GM12892 (cell line): ENCODE results near the gene KLK4.
A peak's percentile ranks its signal among the peaks of the same experiment; 100 is the strongest.

Source experiments
- DNase-seq: peaks from one replicate; pipeline ENCODE4 v3.0.0; 2011; ENCODE audit not compliant: insufficient read length
- FAIRE-seq: peaks from 2 replicates; lab custom pipeline; 2011; peaks lifted over from hg19 to GRCh38; lab: Jason Lieb, UNC
- POLR2A ChIP-seq: IDR thresholded peaks from 2 replicates; pipeline ENCODE4 v1.6.1; 2011; ENCODE audit warnings: low read depth, low read length, control low read depth
- POLR2AphosphoS5 ChIP-seq: IDR thresholded peaks from 2 replicates; pipeline ENCODE4 v1.6.1; 2011; ENCODE audit warnings: low read depth, low read length, control low read depth
- TAF1 ChIP-seq: IDR thresholded peaks from 2 replicates; pipeline ENCODE4 v1.6.1; 2011; ENCODE audit warnings: low read depth, mild to moderate bottlenecking, control low read depth, low read length, borderline replicate concordance

The KLK4 gene

GRCh38 chr19:50894478-50895356 lies 16.5 kb downstream of the KLK4 start:
- FAIRE-seq (no peak), DNase-seq (no peak)
- TF ChIP-seq POLR2A = no peak
- no peak for TF ChIP-seq TAF1
- no peak for TF ChIP-seq POLR2AphosphoS5

- TF ChIP-seq TAF1 = no peak
- TF ChIP-seq POLR2AphosphoS5 = no peak
- TF ChIP-seq POLR2A = no peak
- DNase-seq = no peak
- FAIRE-seq = peak; percentile 40
Observed at GRCh38 chr19:50893047-50893736, 18.0 kb downstream of the KLK4 start.

- DNase-seq (no peak), FAIRE-seq (peak; percentile 79)
- TF ChIP-seq POLR2AphosphoS5 = no peak
- TF ChIP-seq TAF1 = no peak
- no peak for TF ChIP-seq POLR2A
Observed at GRCh38 chr19:50891253-50891625, 20.0 kb downstream of the KLK4 start.

- DNase-seq = no peak
- TF ChIP-seq POLR2A (no peak), TAF1 (no peak), POLR2AphosphoS5 (no peak)
- FAIRE-seq = peak; percentile 71
Observed at GRCh38 chr19:50890422-50891252, 20.6 kb downstream of the KLK4 start.

GRCh38 chr19:50889638-50890037 lies 21.6 kb downstream of the KLK4 start:
- DNase-seq = no peak
- FAIRE-seq = no peak
- TF ChIP-seq POLR2AphosphoS5 = no peak
- no peak for TF ChIP-seq POLR2A
- TF ChIP-seq TAF1 = no peak

- FAIRE-seq (no peak), DNase-seq (no peak)
- no peak for TF ChIP-seq TAF1
- TF ChIP-seq POLR2A = no peak
- no peak for TF ChIP-seq POLR2AphosphoS5
Observed at GRCh38 chr19:50882188-50882587, 29.0 kb downstream of the KLK4 start.

GRCh38 chr19:50880241-50880640 lies 31.0 kb downstream of the KLK4 start:
- no peak for DNase-seq
- TF ChIP-seq POLR2A (no peak), TAF1 (no peak), POLR2AphosphoS5 (no peak)
- FAIRE-seq = no peak

GRCh38 chr19:50878851-50879250 lies 32.3 kb downstream of the KLK4 start:
- no peak for TF ChIP-seq POLR2A
- no peak for TF ChIP-seq POLR2AphosphoS5
- no peak for TF ChIP-seq TAF1
- DNase-seq (no peak), FAIRE-seq (no peak)

- TF ChIP-seq POLR2A (no peak), POLR2AphosphoS5 (no peak), TAF1 (no peak)
- DNase-seq (no peak), FAIRE-seq (no peak)
Observed at GRCh38 chr19:50877338-50877737, 33.9 kb downstream of the KLK4 start.

- DNase-seq (no peak), FAIRE-seq (no peak)
- TF ChIP-seq TAF1 (no peak), POLR2A (no peak), POLR2AphosphoS5 (no peak)
Observed at GRCh38 chr19:50876456-50876855, 34.7 kb downstream of the KLK4 start.

GRCh38 chr19:50875795-50876422 lies 35.3 kb downstream of the KLK4 start:
- DNase-seq (peak; percentile 34), FAIRE-seq (peak; percentile 69)
- TF ChIP-seq TAF1 = no peak
- no peak for TF ChIP-seq POLR2A
- no peak for TF ChIP-seq POLR2AphosphoS5

GRCh38 chr19:50874211-50874610 lies 37.0 kb downstream of the KLK4 start:
- TF ChIP-seq TAF1 (no peak), POLR2A (no peak), POLR2AphosphoS5 (no peak)
- FAIRE-seq (no peak), DNase-seq (no peak)
